K562 (cell line): Measurements from ENCODE around the gene GBF1. TPM values are rescaled to one million over a fixed set of nuclear protein-coding genes. Genes with fewer than 3 reads are reported as not detected.

Experiments used
- CCAR2 ChIP-seq: fragments of 200-400 bp; formaldehyde crosslinking; IDR thresholded peaks from 2 replicates; pipeline ENCODE4 v1.6.1; 2017; ENCODE audit warnings: mild to moderate bottlenecking, low read depth, low read length
- EP300 ChIP-seq: IDR thresholded peaks from 2 replicates; pipeline ENCODE4 v1.6.1; 2012; ENCODE audit warnings: low read length, improper control_type of control experiment
- ETS1 ChIP-seq: conservative IDR thresholded peaks from 2 replicates; pipeline ENCODE4 v1.6.1; 2011; ENCODE audit warnings: low read depth, mild to moderate bottlenecking, low read length; ENCODE audit not compliant: control insufficient read depth
- IRF9 ChIP-seq: fragments of 450-650 bp; IDR thresholded peaks from 2 replicates; pipeline ENCODE4 v1.6.1; 2016; ENCODE audit warnings: missing biosample characterization, missing genetic modification characterization
- MCM7 ChIP-seq, 2 experiments: fragments of 450-650 bp; IDR thresholded peaks; 2 replicates each; pipeline ENCODE4 v1.6.1; 2016 to 2018
- MEF2D ChIP-seq: conservative IDR thresholded peaks from 2 replicates; pipeline ENCODE4 v1.6.1; 2016; ENCODE audit warnings: low read depth, missing genetic modification characterization, missing compliant biosample characterization
- MYNN ChIP-seq, 2 experiments: sonication (generic); formaldehyde crosslinking in 1 of 2; IDR thresholded peaks; 2 replicates each; pipeline versions ENCODE4 v1.5.0 to v1.6.1; 2016 to 2020; ENCODE audit warnings: antibody characterized with exemption in 1 of 2, missing genetic modification reagents in 1 of 2
- NCOA6 ChIP-seq: fragments of 450-650 bp; IDR thresholded peaks from 2 replicates; pipeline ENCODE4 v1.6.1; 2017; ENCODE audit warnings: mild to moderate bottlenecking
- NFRKB ChIP-seq: fragments of 450-650 bp; IDR thresholded peaks from 2 replicates; pipeline ENCODE4 v1.6.1; 2016; ENCODE audit warnings: low read depth
- NONO ChIP-seq, 2 experiments: fragments of 200-400 bp in 1 of 2; fragments of 450-650 bp in 1 of 2; formaldehyde crosslinking in 1 of 2; IDR thresholded peaks; 2 replicates each; pipeline ENCODE4 v1.6.1; 2017; ENCODE audit warnings: low read depth in 2 of 2, mild to moderate bottlenecking in 2 of 2, moderate library complexity in 2 of 2, low read length in 1 of 2
- PPARD ChIP-seq: fragments of 250-450 bp; sonication (Bioruptor Pico); IDR thresholded peaks from 2 replicates; pipeline ENCODE4 v1.8.0; 2022; ENCODE audit warnings: inconsistent platforms, mild to moderate bottlenecking, moderate library complexity
- RBM25 ChIP-seq: fragments of 200-400 bp; formaldehyde crosslinking; IDR thresholded peaks from 2 replicates; pipeline ENCODE4 v1.6.1; 2018; ENCODE audit warnings: low read length, low read depth, moderate library complexity; ENCODE audit not compliant: severe bottlenecking
- RBM39 ChIP-seq: fragments of 200-400 bp; formaldehyde crosslinking; optimal IDR thresholded peaks from 2 replicates; pipeline ENCODE3; 2018; ENCODE audit warnings: low read depth, low read length
- SFPQ ChIP-seq: fragments of 200-400 bp; formaldehyde crosslinking; IDR thresholded peaks from 2 replicates; pipeline ENCODE4 v1.6.1; 2017; ENCODE audit warnings: mild to moderate bottlenecking, low read depth, low read length, moderate library complexity
- SMARCE1 ChIP-seq: fragments of 450-650 bp; IDR thresholded peaks from 2 replicates; pipeline ENCODE4 v1.7.1; 2016; ENCODE audit warnings: mild to moderate bottlenecking
- ZNF785 ChIP-seq: fragments of 250-450 bp; sonication (Bioruptor Pico); IDR thresholded peaks from 2 replicates; pipeline ENCODE4 v1.4.0; 2020; ENCODE audit warnings: mild to moderate bottlenecking
- polyA plus RNA-seq, 8 experiments: library from polyadenylated mRNA; depleted of rRNA in 4 of 8; stranded (reverse) in 5 of 8; unstranded in 3 of 8; fragments of >200 nt; fragmentation: Nextera tagmentation in 2 of 8; fragmentation: Illumina TruSeq in 1 of 8; extraction: Ambion mirVana in 2 of 8; extraction: Trizol in 1 of 8; gene quantifications; 2 replicates each; pipeline versions ENCODE4 v1.2.1 to v1.2.3, GENCODE V29; 2011 to 2014; ENCODE audit warnings: inconsistent platforms in 1 of 8, missing spikeins in 1 of 8
- total RNA-seq, 7 experiments: library from RNA; depleted of rRNA in 6 of 7; stranded (reverse); fragments of >200 nt in 6 of 7; fragmentation: Illumina TruSeq in 2 of 7; extraction: Trizol in 2 of 7; gene quantifications; 2 replicates each; pipeline versions ENCODE4 v1.2.1 to v1.2.3, GENCODE V29; 2011 to 2021; ENCODE audit warnings: low replicate concordance in 1 of 7

Gene GBF1
- total and polyA plus RNA-seq, 9 of the 15 experiments (the other 6 are each of a cell fraction or from before 2014, with no cell fraction given), result 0.69 to 28.0 (median 10.3) TPM

GRCh38 chr10:102230861-102231356 is 14.4 kb upstream of the GBF1 start (continued):
- TF ChIP-seq IRF9 (tag) (no peak), RBM25 (no peak), RBM39 (no peak), NFRKB (no peak), MYNN (IDR thresholded peaks at IDR 0.05) (no peak), MYNN (CRISPR knock-in tag; IDR thresholded peaks at IDR 0.05) (no peak), NONO (IDR thresholded peaks at IDR 0.05; ENCODE audit: low read depth in 2 of 2, low read length in 1 of 2) (no peak), ETS1 (0 out of 2 replicates have a peak, but pooled peaks have one; percentile 28), SFPQ (no peak), PPARD (CRISPR knock-in tag) (no peak), CCAR2 (no peak), MEF2D (tag) (no peak), NCOA6 (peak; percentile 87), ZNF785 (CRISPR knock-in tag) (no peak), SMARCE1 (no peak), EP300 (no peak), MCM7 (IDR thresholded peaks at IDR 0.05) (no peak)
